Transverse colon (tissue), 3 donors: Measurements from ENCODE around the gene MAP10.

Experiments
- EP300 ChIP-seq: sonication (generic); formaldehyde crosslinking; IDR thresholded peaks from one replicate; pipeline ENCODE4 v1.6.1; 2017; ENCODE audit warnings: antibody characterized with exemption, low read depth
- TF ChIP-seq, protein P1 (sequence below), 5 experiments: fragments of 200-600 bp in 3 of 5; fragments of 450-650 bp in 2 of 5; sonication (generic) in 3 of 5; IDR thresholded peaks; 1 replicate in 2 of 5; 2 replicates in 3 of 5; pipeline ENCODE4 v1.5.1; 2016 to 2017; ENCODE audit warnings: antibody characterized with exemption in 5 of 5, inconsistent platforms in 3 of 5, mild to moderate bottlenecking in 2 of 5, moderate library complexity in 1 of 5

DNA sequence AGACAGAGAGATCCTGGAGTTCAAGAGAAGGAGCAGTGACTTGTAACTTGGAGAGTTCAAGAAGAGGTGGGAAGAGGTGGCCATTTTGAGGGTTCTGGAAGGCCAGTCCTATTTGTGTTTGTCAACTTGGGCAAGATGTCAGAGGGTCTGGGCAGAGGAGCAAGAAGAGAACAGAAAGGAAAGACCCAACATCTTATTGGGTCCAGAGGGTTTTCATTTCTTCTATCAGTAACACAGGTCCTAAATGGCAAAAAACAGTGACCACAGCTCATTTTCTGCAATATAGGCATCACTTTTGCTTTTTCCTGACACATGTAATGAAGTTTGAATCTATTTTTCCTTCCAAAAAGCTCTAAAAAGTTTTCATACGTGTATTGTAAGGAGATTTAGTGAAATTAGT is 38.3 kb upstream of the MAP10 start:
- TF ChIP-seq, protein P1, sequence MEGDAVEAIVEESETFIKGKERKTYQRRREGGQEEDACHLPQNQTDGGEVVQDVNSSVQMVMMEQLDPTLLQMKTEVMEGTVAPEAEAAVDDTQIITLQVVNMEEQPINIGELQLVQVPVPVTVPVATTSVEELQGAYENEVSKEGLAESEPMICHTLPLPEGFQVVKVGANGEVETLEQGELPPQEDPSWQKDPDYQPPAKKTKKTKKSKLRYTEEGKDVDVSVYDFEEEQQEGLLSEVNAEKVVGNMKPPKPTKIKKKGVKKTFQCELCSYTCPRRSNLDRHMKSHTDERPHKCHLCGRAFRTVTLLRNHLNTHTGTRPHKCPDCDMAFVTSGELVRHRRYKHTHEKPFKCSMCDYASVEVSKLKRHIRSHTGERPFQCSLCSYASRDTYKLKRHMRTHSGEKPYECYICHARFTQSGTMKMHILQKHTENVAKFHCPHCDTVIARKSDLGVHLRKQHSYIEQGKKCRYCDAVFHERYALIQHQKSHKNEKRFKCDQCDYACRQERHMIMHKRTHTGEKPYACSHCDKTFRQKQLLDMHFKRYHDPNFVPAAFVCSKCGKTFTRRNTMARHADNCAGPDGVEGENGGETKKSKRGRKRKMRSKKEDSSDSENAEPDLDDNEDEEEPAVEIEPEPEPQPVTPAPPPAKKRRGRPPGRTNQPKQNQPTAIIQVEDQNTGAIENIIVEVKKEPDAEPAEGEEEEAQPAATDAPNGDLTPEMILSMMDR (IDR thresholded peaks at IDR 0.05): no peak
- TF ChIP-seq EP300: no peak
